Skeletal muscle satellite cell (primary cell): Measurements from ENCODE around the gene XKR7.

Source experiments
- H3K27me3 ChIP-seq: 2 replicates; pipeline ENCODE4 v1.7.0; 2013; ENCODE audit warnings: low read length; ENCODE audit not compliant: control insufficient read depth, insufficient read depth
- H3K36me3 ChIP-seq: 2 replicates; pipeline ENCODE4 v1.7.0; 2013; ENCODE audit warnings: mild to moderate bottlenecking, control low read depth, low read length; ENCODE audit not compliant: insufficient read depth
- H3K4me1 ChIP-seq: 2 replicates; pipeline ENCODE4 v1.7.0; 2013; ENCODE audit warnings: low read length; ENCODE audit not compliant: control insufficient read depth, insufficient read depth
- H3K4me2 ChIP-seq: 2 replicates; pipeline ENCODE4 v1.7.0; 2013; ENCODE audit warnings: mild to moderate bottlenecking, low read length
- H3K4me3 ChIP-seq: 2 replicates; pipeline ENCODE4 v1.7.0; 2013; ENCODE audit warnings: low read length
- H3K9ac ChIP-seq: 2 replicates; pipeline ENCODE4 v1.7.0; 2013; ENCODE audit warnings: mild to moderate bottlenecking, low read depth, low read length, moderate library complexity
- H3K9me3 ChIP-seq: replicated peaks from 2 replicates; pipeline ENCODE4 v1.7.0; 2013; ENCODE audit warnings: mild to moderate bottlenecking, control low read depth, low read length

XKR7 gene

GRCh38 chr20:32036716-32037485, 69.0 kb downstream of the XKR7 start:
- Histone ChIP-seq H3K36me3 (no peaks in the 10 kb centered on the region), H3K9me3 (no peaks in the 10 kb centered on the region), H3K4me2 (no peak overlapping the region), H3K4me3 (no peak overlapping the region), H3K9ac (no peak overlapping the region), H3K4me1 (no peaks in the 10 kb centered on the region), H3K27me3 (peaks cover 83% of the 10 kb centered on the region)

GRCh38 chr20:32037929-32038328, 70.0 kb downstream of the XKR7 start:
- no peaks in the 10 kb centered on the region for H3K9me3 ChIP-seq
- H3K9ac ChIP-seq = no peak overlapping the region
- no peaks in the 10 kb centered on the region for H3K4me1 ChIP-seq
- H3K4me3 ChIP-seq = no peak overlapping the region
- peaks cover 84% of the 10 kb centered on the region for H3K27me3 ChIP-seq
- H3K4me2 ChIP-seq = no peak overlapping the region
- no peaks in the 10 kb centered on the region for H3K36me3 ChIP-seq

- H3K9ac ChIP-seq = no peak overlapping the region
- no peak overlapping the region for H3K4me2 ChIP-seq
- peaks cover 79% of the 10 kb centered on the region for H3K27me3 ChIP-seq
- H3K4me1 ChIP-seq = no peaks in the 10 kb centered on the region
- no peak overlapping the region for H3K4me3 ChIP-seq
- H3K9me3 ChIP-seq = no peaks in the 10 kb centered on the region
- H3K36me3 ChIP-seq = no peaks in the 10 kb centered on the region
Observed at GRCh38 chr20:32040142-32040953, 72.4 kb downstream of the XKR7 start.

- H3K27me3 ChIP-seq = peaks cover 69% of the 10 kb centered on the region
- no peaks in the 10 kb centered on the region for H3K36me3 ChIP-seq
- no peak overlapping the region for H3K4me3 ChIP-seq
- H3K4me1 ChIP-seq = no peaks in the 10 kb centered on the region
- no peaks in the 10 kb centered on the region for H3K9me3 ChIP-seq
- H3K4me2 ChIP-seq = no peak overlapping the region
- H3K9ac ChIP-seq = no peak overlapping the region
Observed at GRCh38 chr20:32045999-32046398, 78.0 kb downstream of the XKR7 start.

GRCh38 chr20:32050324-32050841, 82.4 kb downstream of the XKR7 start:
- Histone ChIP-seq H3K4me1 (no peaks in the 10 kb centered on the region), H3K4me3 (no peak overlapping the region), H3K36me3 (no peaks in the 10 kb centered on the region), H3K9ac (no peak overlapping the region), H3K9me3 (no peaks in the 10 kb centered on the region), H3K4me2 (no peak overlapping the region), H3K27me3 (peaks cover 70% of the 10 kb centered on the region)

- Histone ChIP-seq H3K9me3 (no peaks in the 10 kb centered on the region), H3K27me3 (peaks cover 74% of the 10 kb centered on the region), H3K4me3 (no peak overlapping the region), H3K4me1 (no peaks in the 10 kb centered on the region), H3K9ac (no peak overlapping the region), H3K4me2 (no peak overlapping the region), H3K36me3 (no peaks in the 10 kb centered on the region)
Observed at GRCh38 chr20:32050851-32051556, 83.1 kb downstream of the XKR7 start.

- no peak overlapping the region for H3K9ac ChIP-seq
- H3K4me2 ChIP-seq = no peak overlapping the region
- no peaks in the 10 kb centered on the region for H3K4me1 ChIP-seq
- no peaks in the 10 kb centered on the region for H3K9me3 ChIP-seq
- H3K4me3 ChIP-seq = no peak overlapping the region
- no peaks in the 10 kb centered on the region for H3K36me3 ChIP-seq
- peaks cover 75% of the 10 kb centered on the region for H3K27me3 ChIP-seq
Observed at GRCh38 chr20:32051720-32052089, 83.8 kb downstream of the XKR7 start.

- H3K4me2 ChIP-seq = no peak within 1 kb of the TSS
- no peak within 1 kb of the TSS for H3K4me3 ChIP-seq
Observed at GRCh38 chr20:32052090-32052777, 84.3 kb downstream of the XKR7 start, which contains the start of gene HCK. Gene HCK (plus strand): TSS chr20:32052242.

GRCh38 chr20:32052778-32053362, 84.9 kb downstream of the XKR7 start:
- H3K4me2 ChIP-seq = no peak overlapping the region
- H3K9me3 ChIP-seq = no peaks in the 10 kb centered on the region
- no peaks in the 10 kb centered on the region for H3K4me1 ChIP-seq
- H3K9ac ChIP-seq = no peak overlapping the region
- H3K4me3 ChIP-seq = no peak overlapping the region
- no peaks in the 10 kb centered on the region for H3K36me3 ChIP-seq
- peaks cover 80% of the 10 kb centered on the region for H3K27me3 ChIP-seq

More at GRCh38 chr20:32052090-32052777, 84.3 kb downstream of the XKR7 start, which contains the start of gene HCK:
- no peaks in the 10 kb centered on the region for H3K4me1 ChIP-seq
- H3K36me3 ChIP-seq = no peaks in the 10 kb centered on the region
- no peak within 1 kb of the TSS for H3K9ac ChIP-seq
- peaks cover 78% of the 10 kb centered on the region for H3K27me3 ChIP-seq
- no peaks in the 10 kb centered on the region for H3K9me3 ChIP-seq
